Ishikawa (cell line): ENCODE results near the gene SRGAP1.

Source experiments
- CEBPB ChIP-seq: IDR thresholded peaks from 2 replicates; pipeline ENCODE4 v1.6.1; 2012
- CREB1 ChIP-seq: IDR thresholded peaks from 2 replicates; pipeline ENCODE4 v1.6.1; 2012; ENCODE audit warnings: low read depth
- EGR1 ChIP-seq: IDR thresholded peaks from 2 replicates; pipeline ENCODE4 v1.6.1; 2012
- EP300 ChIP-seq: IDR thresholded peaks from 2 replicates; pipeline ENCODE4 v1.6.1; 2012; ENCODE audit warnings: borderline replicate concordance
- FOXM1 ChIP-seq: IDR thresholded peaks from 2 replicates; pipeline ENCODE4 v1.6.1; 2012; ENCODE audit warnings: low read depth, borderline replicate concordance
- NFIC ChIP-seq: IDR thresholded peaks from 2 replicates; pipeline ENCODE4 v1.6.1; 2012
- RAD21 ChIP-seq: IDR thresholded peaks from 2 replicates; pipeline ENCODE4 v1.6.1; 2012; ENCODE audit warnings: low read depth
- TAF1 ChIP-seq: IDR thresholded peaks from 2 replicates; pipeline ENCODE4 v1.6.1; 2012; ENCODE audit warnings: low read depth, mild to moderate bottlenecking
- TCF12 ChIP-seq: IDR thresholded peaks from 2 replicates; pipeline ENCODE4 v1.6.1; 2012; ENCODE audit warnings: low read depth
- TEAD4 ChIP-seq: IDR thresholded peaks from 2 replicates; pipeline ENCODE4 v1.6.1; 2012
- YY1 ChIP-seq: IDR thresholded peaks from 2 replicates; pipeline ENCODE4 v1.6.1; 2012; ENCODE audit warnings: low read depth
- ZBTB7A ChIP-seq: IDR thresholded peaks from 2 replicates; pipeline ENCODE4 v1.6.1; 2012; ENCODE audit warnings: low read depth
- TF ChIP-seq, protein P1 (sequence below): IDR thresholded peaks from 2 replicates; pipeline ENCODE4 v1.6.1; 2012
- TF ChIP-seq, protein P2 (sequence below): IDR thresholded peaks from 2 replicates; pipeline ENCODE4 v1.6.1; 2012; ENCODE audit warnings: low read depth, mild to moderate bottlenecking
- TF ChIP-seq, protein P3 (sequence below): IDR thresholded peaks from 2 replicates; pipeline ENCODE4 v1.6.1; 2012

The SRGAP1 gene

DNA sequence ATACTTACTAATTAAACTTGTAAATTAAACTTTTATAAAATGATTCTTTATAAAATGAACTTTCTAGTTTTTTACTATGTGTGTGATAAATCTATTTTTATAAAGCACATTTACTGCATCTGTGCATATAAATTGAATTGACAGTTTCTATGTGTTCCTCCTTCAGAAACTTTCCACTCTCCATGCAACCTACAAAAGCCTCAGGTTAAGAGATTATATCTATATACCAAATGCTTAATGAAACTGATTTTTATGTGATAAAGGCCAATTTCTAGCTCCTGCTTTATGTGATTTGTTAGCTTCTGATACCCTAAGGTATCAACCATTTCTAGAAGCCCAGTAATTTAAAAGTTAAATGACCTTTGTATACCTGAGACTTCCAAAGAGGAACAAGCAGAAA is 174.0 kb downstream of the SRGAP1 start:
- no peak for TF ChIP-seq CREB1
- no peak for TF ChIP-seq FOXM1
- TF ChIP-seq TCF12 = no peak
- no peak for TF ChIP-seq EP300
- TF ChIP-seq, protein P1, sequence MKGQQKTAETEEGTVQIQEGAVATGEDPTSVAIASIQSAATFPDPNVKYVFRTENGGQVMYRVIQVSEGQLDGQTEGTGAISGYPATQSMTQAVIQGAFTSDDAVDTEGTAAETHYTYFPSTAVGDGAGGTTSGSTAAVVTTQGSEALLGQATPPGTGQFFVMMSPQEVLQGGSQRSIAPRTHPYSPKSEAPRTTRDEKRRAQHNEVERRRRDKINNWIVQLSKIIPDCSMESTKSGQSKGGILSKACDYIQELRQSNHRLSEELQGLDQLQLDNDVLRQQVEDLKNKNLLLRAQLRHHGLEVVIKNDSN = no peak
- no peak for TF ChIP-seq TEAD4
- TF ChIP-seq CEBPB = no peak
- TF ChIP-seq ZBTB7A = no peak
- no peak for TF ChIP-seq TAF1
- no peak for TF ChIP-seq RAD21
- no peak for TF ChIP-seq YY1
- no peak for TF ChIP-seq EGR1
- TF ChIP-seq, protein P2, sequence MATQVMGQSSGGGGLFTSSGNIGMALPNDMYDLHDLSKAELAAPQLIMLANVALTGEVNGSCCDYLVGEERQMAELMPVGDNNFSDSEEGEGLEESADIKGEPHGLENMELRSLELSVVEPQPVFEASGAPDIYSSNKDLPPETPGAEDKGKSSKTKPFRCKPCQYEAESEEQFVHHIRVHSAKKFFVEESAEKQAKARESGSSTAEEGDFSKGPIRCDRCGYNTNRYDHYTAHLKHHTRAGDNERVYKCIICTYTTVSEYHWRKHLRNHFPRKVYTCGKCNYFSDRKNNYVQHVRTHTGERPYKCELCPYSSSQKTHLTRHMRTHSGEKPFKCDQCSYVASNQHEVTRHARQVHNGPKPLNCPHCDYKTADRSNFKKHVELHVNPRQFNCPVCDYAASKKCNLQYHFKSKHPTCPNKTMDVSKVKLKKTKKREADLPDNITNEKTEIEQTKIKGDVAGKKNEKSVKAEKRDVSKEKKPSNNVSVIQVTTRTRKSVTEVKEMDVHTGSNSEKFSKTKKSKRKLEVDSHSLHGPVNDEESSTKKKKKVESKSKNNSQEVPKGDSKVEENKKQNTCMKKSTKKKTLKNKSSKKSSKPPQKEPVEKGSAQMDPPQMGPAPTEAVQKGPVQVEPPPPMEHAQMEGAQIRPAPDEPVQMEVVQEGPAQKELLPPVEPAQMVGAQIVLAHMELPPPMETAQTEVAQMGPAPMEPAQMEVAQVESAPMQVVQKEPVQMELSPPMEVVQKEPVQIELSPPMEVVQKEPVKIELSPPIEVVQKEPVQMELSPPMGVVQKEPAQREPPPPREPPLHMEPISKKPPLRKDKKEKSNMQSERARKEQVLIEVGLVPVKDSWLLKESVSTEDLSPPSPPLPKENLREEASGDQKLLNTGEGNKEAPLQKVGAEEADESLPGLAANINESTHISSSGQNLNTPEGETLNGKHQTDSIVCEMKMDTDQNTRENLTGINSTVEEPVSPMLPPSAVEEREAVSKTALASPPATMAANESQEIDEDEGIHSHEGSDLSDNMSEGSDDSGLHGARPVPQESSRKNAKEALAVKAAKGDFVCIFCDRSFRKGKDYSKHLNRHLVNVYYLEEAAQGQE = no peak
- TF ChIP-seq, protein P3, sequence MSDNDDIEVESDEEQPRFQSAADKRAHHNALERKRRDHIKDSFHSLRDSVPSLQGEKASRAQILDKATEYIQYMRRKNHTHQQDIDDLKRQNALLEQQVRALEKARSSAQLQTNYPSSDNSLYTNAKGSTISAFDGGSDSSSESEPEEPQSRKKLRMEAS = no peak

DNA sequence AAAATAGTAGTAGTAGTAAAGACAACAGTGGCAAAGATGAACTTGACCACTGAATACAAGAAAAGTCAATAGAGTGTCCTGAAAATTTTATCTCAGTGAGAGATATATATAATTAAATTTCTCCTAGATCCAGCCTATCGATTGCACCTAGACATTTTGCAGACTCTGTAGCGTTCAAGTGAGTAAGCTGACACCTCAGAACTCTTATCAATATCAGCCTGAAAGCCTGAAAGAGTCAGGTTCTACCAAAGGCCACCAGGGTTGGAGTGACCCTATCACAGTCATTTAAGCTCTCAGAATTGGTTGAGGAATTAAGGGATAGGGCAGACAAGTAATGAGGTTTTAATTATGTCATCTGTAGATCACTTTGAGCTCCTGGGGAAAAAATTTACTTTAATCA is 174.6 kb downstream of the SRGAP1 start:
- no peak for TF ChIP-seq CEBPB
- TF ChIP-seq TEAD4 = no peak
- no peak for TF ChIP-seq TAF1
- TF ChIP-seq, protein P2 = no peak
- TF ChIP-seq, protein P3 = no peak
- TF ChIP-seq EGR1 = no peak
- TF ChIP-seq EP300 = no peak
- TF ChIP-seq RAD21 = no peak
- no peak for TF ChIP-seq NFIC

DNA sequence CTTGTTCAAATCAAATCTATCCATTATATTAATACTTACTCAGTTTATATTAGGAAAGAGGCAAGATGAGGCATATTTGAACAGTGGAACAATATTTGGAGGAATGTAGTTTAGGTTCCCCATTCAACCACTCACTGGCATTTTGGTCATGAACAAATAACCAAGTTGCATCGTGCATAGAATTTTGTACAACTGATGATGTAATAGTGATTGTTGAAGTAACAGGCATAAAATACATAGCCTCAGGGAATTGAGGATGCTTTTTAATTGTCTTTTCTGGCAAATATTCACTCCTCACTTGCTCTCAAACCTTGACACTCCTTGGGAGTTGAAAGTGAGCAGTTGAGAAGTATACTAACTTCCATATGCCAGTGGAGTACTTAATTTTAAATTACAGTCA is 175.2 kb downstream of the SRGAP1 start:
- no peak for TF ChIP-seq RAD21
- TF ChIP-seq NFIC = no peak
- no peak for TF ChIP-seq EP300
- TF ChIP-seq TAF1 = no peak
- no peak for TF ChIP-seq YY1
- TF ChIP-seq, protein P3 = no peak
- TF ChIP-seq FOXM1 = no peak
- no peak for TF ChIP-seq ZBTB7A
- no peak for TF ChIP-seq CREB1
- no peak for TF ChIP-seq EGR1
- no peak for TF ChIP-seq TEAD4
- TF ChIP-seq, protein P1 = no peak
- TF ChIP-seq CEBPB = no peak
- TF ChIP-seq TCF12 = no peak
- TF ChIP-seq, protein P2 = no peak

DNA sequence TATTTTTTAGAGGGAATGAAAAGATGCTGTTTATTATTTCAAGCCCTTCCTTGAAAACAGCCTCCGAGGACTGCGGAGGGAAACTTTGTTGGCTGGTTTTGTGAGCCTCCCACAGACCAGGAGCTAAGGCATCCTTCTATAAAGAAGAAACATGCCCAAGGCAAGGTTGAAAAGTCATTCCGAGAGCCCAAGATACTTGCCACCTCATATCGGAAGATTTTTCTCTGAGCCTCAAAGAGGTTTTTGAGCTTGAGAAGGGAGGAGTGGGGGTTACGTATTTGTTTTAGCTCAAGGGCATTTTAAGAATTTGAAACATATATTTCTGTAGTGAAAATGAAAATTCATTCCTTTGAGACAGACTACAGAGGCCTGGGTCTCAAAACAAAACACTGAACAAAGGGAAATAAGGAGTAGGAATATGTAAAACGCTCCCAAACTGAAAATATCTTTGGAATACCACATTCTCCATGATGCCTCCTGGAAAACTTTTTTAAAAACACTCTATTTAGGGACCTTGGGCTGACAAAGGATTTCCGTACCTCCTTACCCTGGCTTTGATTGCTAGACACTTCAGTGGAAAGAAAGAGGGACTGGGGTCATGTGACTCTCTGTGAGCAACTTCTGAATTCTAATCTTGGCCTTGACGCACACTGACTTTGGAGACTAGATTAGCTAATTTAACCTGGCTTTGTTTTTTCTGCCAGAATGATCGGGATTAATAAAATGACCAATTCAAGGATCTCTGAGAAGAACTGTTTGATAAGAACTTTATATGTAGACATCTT is 180.9 kb downstream of the SRGAP1 start:
- TF ChIP-seq YY1 (no peak), TAF1 (no peak), FOXM1 (no peak), ZBTB7A (no peak), NFIC (no peak), CREB1 (no peak), CEBPB (no peak), EGR1 (no peak), RAD21 (no peak), TCF12 (no peak), EP300 (no peak), TEAD4 (no peak)
- TF ChIP-seq, protein P2 = no peak
- TF ChIP-seq, protein P3 = no peak
- TF ChIP-seq, protein P1 = no peak
